NCI-H2171 treated with DMSO at 0.1 percent for 48 hours (cell line): Measurements from ENCODE around the gene MAP3K12.
A peak's percentile ranks its signal among the peaks of the same experiment; 100 is the strongest.
"Not testable (repeated sequence)": the region's sequence is repeated elsewhere in the genome, so short reads cannot be mapped to it uniquely, and the experiment has no call there.

Experiments
- DNase-seq: peaks from one replicate; lab custom pipeline; 2025; lab: John Stamatoyannopoulos, UW

Gene MAP3K12

DNA sequence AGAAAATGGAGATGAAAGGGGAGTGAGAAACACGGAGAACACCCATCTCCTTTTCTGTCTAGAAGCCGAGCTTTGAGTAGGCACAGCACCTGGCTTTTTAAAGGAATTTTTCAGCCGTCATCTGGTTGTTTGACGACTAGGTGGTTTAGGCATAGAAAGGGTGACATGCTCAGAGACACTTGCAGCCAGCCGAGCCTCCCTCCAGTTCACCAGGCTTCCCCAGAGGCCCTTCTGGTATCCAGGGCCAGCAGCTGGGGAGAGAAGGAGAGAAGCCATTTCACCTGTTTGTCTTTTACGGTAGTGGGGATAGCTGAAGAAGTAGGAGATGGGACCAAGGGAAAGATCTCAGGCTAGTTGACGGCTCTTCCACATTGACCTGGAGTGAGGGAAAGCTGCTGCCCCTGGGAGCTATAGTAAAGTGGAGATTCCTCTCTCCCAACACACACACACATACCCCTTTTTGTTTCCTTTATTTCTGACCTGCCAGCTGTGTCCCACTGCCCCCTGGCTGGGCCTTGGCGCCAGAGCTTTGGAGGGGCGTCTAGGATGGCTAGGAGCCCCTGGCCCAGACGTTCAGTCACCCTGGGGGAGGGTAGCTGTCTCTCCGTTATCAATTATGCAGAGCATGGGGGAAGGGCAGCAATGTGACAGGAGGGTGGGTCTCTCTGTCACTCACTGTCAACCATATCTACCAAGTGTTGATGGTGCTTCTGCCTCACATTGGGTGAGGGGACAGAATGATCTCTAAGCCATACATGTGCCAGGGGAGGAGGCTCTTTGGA lies 5.5 kb downstream of the MAP3K12 start:
- DNase-seq: peak; percentile 62

- DNase-seq: peak; percentile 91
Measured at GRCh38 chr12:53492830-53493609, 6.2 kb downstream of the MAP3K12 start.

DNA sequence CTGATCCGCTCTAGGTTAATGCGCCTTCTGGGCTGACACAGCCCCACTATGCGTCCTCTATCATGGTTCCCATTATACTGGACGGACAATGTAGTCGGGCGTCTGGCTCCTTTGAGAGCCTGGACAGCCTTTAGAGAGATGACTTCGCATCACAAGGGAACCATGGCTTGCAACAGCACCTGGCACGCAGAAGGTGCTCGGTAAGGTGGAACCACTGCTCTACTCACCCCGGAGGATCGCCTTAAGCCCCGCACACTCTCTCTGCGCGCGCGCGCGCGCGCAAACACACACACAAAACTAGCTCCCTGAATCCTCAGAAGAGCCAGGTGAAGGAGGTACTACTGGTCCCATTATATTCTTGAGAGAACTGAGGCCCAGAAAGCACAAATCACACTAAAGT lies 7.1 kb downstream of the MAP3K12 start:
- DNase-seq: no peak

DNA sequence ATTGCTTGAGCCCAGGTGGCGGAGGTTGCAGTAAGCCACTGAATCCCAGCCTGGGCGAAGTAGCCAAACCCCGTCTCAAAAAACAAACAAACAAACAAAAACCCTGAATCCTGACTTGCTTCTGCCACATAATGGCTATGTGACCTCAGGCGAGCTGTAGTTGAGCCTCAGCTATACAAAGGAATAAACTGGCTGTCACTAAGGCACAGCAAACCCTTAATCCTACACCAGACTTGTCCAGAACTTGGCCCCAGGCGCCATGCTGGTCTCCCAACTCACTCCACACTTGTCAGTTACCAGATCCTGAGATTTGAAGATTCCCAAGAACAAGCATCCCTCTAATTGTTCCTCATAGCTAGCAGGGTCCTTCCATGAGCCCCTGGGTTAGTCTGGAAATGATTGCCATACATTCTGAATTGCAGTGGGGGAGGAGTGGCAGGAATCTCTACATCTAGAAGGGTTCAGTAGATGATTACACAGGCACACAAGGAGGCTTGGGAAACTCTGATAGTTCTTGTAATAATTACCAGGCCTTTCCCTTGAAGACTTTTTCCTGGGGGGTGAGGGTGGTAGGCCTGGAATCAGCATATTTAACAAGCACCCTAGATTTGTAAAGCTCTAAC lies 9.9 kb downstream of the MAP3K12 start:
- no peak for DNase-seq

- no peak for DNase-seq
Measured at GRCh38 chr12:53486736-53487487, 12.3 kb downstream of the MAP3K12 start.

GRCh38 chr12:53485955-53486735 lies 13.1 kb downstream of the MAP3K12 start:
- no peak for DNase-seq

DNA sequence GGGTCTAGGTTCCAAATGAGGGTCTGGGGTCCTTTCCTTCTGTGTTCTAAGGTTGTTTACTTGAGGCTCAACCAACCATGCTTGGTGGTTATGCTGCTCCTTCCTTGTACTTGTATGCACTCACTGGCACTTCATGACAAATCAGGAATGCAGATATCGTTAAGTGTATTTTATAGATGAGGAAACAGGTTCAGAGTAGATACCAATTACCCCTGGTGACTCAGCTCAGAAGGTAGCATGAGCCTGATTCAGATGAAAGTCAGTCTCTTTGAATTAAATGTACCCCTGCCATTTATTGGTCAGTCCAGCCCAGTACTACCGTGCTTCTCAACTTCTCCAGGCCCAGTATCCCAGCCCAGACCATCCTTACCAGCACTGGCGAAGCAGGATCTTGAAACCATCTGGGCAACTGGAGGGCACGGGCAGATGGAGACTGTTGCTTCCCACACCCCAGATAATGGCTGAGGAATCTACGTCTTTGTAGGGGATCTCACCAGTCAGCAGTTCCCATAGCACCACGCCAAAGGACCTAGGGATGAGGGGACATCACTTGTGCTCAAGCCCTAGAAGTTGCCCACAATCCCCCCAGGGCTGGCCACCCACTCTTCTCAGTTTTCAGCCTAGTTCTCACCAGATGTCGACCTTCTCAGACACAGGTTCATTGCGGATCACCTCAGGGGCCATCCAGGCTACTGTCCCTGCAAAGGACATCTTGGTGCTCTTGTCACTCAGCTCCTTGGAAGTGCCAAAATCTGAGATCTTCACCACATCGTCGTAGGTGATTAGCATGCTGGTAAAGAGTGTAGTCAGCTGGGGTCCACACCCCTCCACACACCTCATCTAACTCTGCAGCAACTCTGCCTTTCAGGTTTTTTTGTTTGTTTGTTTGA lies 14.3 kb downstream of the MAP3K12 start:
- DNase-seq: no peak

- DNase-seq: no peak
Measured at GRCh38 chr12:53483979-53484377, 15.3 kb downstream of the MAP3K12 start.

DNA sequence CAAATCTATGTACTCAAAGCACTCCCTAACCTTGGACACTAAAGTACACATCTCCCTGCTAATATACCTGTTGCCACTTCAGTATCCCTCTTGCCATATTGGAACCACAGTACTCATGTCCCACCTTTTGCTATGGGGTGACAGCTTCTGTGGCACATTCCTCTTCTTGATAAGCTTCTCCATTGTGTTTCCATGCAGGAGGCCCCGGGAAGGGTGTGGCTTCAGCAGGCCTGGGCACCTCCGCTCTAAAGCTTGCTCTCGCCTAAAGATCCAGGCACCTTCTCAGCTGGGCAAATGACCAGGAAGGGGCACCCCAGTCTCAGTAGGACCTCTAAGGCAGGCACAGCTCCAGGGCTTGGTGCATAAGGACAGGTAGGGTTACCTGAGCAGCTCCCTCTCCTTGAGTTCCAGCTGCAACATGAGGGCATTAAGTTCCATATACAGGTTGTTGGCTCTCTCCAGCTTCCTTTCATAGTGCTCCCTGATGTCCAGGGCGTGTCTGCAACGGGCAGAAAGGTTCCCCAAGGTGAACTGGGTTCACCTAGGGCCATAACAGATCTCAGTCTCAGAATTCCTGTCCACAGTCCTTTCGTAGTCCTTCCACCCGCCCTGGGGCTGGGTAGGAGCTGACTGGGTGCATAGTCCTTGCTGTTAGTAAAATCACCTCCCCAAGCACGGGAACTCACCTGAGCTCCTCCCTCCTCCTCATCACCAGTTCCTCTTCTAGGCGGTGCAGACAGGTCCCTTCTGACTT lies 15.9 kb downstream of the MAP3K12 start:
- peak; percentile 18 for DNase-seq

DNA sequence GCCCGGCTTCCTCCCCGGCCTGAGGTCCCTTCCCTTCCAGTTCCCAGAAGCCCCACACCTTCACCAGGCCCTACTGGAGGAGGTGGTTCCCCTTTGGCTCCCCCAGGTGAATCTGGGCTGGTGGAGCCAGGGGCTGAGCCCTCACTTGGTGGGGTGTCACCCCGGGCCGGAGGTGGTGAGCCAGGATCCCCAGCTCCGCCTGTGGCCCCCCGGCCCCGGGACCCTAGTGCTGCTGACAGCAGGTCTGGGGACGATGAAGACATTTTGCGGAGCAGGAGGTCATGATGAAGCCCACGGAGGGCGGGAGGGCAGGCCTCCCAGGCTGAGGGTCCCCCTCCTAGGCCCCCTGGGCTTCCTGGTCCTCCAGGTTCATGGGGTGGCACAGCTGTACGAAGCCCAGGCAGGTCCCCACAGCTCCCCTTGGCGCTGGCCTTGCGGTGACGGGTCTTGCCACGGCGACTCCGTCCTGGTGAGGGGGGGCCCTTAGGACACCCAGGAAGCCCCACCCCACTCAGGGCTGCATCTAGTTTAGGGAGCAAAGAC lies 16.6 kb downstream of the MAP3K12 start:
- no peak for DNase-seq

DNA sequence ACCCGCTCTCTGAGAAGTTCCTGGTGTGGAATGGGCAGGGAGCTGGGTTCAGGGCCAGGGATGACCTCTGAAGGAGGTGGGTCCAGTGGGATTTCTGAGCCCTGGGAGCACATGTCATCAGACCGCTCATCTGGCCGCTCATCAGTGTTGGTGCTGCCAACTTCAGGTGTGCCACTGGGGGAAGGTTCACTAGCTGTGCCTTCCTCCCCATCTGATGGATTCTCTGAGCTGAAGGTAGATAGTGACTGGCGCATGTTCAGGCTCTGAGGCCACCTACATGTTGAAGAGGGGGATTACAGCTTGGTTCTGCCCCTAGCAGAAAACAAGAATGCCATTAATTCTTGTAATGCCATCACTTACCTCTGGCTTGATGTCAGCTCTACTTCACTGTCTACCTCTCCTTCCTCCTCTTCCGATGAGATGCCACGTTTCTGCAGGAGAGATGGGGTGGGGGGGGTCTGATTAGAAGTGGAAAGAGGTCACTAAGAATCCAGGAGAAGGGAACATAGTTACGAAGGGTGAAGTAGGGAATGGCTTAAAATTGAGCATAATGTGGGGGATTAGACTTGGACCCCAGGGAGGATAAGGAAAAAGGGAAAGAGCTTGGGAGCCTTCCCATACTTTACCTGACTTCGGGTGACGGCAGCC lies 17.2 kb downstream of the MAP3K12 start:
- DNase-seq: peak; percentile 12

DNA sequence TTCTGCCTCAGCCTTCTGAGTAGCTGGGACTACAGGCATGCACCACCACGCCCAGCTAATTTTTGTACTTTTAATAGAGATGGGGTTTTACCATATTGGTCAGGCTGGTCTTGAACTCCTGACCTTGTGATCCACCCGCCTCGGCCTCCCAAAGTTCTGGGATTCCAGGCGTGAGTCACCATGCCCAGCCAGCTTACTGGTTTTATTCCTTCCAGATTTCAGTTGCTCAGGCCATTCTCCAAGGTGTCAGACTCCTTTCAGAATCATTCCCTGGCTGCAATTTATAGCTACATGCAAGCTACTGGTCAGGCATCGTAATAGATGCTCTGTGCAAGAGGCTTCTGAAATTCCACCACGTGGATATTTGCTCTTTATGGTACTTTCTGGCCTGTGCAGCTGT lies 17.8 kb downstream of the MAP3K12 start:
- DNase-seq: not testable (repeated sequence)

- DNase-seq: no peak
Measured at GRCh38 chr12:53480491-53481442, 18.5 kb downstream of the MAP3K12 start.

DNA sequence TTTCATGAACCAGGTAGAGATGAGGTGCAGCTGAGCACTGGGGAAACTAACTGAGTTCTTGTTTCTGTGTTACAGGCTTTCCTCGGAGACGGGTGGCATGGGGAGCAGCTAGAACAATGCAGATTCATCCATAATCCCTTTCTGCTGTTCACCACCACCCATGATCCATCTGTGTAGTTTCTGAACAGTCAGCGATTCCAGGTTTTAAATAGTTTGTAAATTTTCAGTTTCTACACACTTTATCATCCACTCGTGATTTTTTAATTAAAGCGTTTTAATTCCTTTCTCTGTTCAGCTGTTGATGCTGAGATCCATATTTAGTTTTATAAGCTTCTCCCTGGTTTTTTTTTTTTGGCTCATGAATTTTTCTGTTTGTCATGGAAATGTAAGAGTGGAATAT lies 19.9 kb downstream of the MAP3K12 start:
- DNase-seq: no peak

GRCh38 chr12:53478865-53479264 lies 20.4 kb downstream of the MAP3K12 start:
- DNase-seq: no peak

DNA sequence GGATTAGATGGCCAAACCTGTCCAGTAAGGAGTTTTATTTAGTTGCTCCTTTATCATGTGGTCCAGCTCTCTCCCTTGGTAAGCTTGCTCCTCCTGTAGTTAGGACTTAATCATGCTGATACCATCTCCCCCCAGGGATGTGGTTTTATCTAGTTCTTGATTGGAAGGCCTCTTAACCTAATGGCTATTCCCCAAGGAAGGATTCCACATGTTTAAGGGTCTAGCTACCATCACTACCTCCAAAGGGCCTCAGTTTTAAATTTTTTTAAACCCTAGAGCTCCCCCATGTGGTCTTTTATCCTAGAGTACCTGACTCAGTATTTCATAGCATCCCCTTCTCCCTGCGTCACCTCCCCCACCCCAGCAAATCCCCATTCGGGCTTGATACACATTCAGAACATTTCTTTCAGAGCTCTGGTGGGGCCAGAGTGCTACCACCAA lies 22.5 kb downstream of the MAP3K12 start:
- DNase-seq: peak; percentile 15

DNA sequence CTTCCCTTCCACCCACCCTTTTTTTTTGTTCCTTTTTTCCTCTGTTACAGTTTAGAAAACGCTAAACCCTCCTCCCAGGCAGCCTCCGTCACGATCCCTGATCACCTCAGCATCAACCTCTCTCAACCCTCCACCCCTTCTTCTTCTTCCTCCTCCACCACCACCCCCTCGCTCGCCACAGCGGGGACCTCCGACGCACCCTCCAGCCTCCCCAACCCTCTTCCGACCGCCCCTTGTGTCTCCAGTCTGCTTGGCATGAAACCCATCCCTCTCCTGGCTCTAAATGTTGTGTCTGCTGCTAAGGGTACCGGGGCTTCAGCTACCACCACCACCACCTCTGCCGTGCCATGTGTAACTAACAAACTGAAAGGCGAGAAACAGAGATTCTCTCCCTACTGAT lies 24.4 kb downstream of the MAP3K12 start:
- DNase-seq: no peak

DNA sequence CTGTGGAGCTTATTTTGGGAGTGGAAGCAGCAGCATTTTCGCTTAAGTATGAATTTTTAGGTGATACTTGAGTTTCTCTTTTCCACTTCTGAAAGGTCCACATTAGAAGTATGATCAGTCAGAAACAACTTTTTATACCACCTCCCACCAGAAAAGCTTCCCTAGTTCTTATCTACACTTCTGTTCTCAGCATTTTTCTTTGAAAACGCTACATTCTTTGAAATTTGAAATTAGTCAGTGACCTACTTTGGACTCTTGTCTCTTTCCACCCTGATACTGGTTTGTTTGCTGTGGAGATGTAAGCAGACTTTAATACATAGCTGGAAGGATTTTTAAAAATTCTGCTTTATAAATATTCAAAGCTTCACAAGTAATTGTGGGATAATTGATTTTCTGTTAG lies 25.2 kb downstream of the MAP3K12 start:
- no peak for DNase-seq
